Type B pancreatic cell (in vitro differentiated cells): ENCODE measurements around the gene WFDC10B. TPM values are rescaled to one million over a fixed set of nuclear protein-coding genes. Genes with fewer than 3 reads are reported as not detected.
A peak's percentile ranks its signal among the peaks of the same experiment; 100 is the strongest.
"Not testable (repeated sequence)": the region's sequence is repeated elsewhere in the genome, so short reads cannot be mapped to it uniquely, and the experiment has no call there.

Experiments used
- DNase-seq: peaks from one replicate; pipeline ENCODE4 v3.0.0; 2021; ENCODE audit warnings: mixed read lengths; ENCODE audit not compliant: unreplicated experiment; ENCODE audit errors: extremely low spot score
- H3K27ac Mint-ChIP-seq: 2 replicates; pipeline ENCODE4 v1.8.0; 2021; ENCODE audit warnings: mild to moderate bottlenecking, mixed read lengths
- H3K27me3 Mint-ChIP-seq: 2 replicates; pipeline ENCODE4 v1.8.0; 2021; ENCODE audit warnings: mixed read lengths
- H3K36me3 Mint-ChIP-seq: 2 replicates; pipeline ENCODE4 v1.8.0; 2021; ENCODE audit warnings: mixed read lengths
- H3K4me1 Mint-ChIP-seq: one replicate; pipeline ENCODE4 v1.8.0; 2021; ENCODE audit warnings: mixed read lengths; ENCODE audit not compliant: unreplicated experiment
- H3K4me3 Mint-ChIP-seq: 2 replicates; pipeline ENCODE4 v1.8.0; 2021; ENCODE audit warnings: mild to moderate bottlenecking, mixed read lengths
- H3K9me3 Mint-ChIP-seq: 2 replicates; pipeline ENCODE4 v1.8.0; 2021; ENCODE audit warnings: mixed read lengths
- CTCF ChIP-seq: fragments of 200-600 bp; sonication (generic); conservative IDR thresholded peaks from 2 replicates; pipeline ENCODE4 v1.5.0; 2021; ENCODE audit warnings: antibody characterized with exemption, mild to moderate bottlenecking
- total RNA-seq: library from RNA; stranded (reverse); gene quantifications from 2 replicates; pipeline ENCODE4 v1.2.1, GENCODE V29; 2021; ENCODE audit warnings: low replicate concordance

Gene WFDC10B
- total RNA-seq, 1 donor from 2014 or later, result not detected

GRCh38 chr20:45701873-45702272, 2.9 kb downstream of the WFDC10B start, which contains the start of gene WFDC13:
Gene WFDC13, plus strand, starts transcription at chr20:45702038. Its CDS starts 86 bp downstream, at chr20:45702124.
- Mint-ChIP-seq H3K36me3 (no peaks in the 10 kb centered on the region), H3K4me1 (no peaks in the 10 kb centered on the region), H3K27ac (peak within 1 kb of the TSS; percentile 23), H3K9me3 (no peaks in the 10 kb centered on the region), H3K27me3 (peaks cover 16% of the 10 kb centered on the region), H3K4me3 (no peak within 1 kb of the TSS)
- DNase-seq, result no peak
- no peak for TF ChIP-seq CTCF

- no peaks in the 10 kb centered on the region for H3K36me3 Mint-ChIP-seq
- H3K27ac Mint-ChIP-seq, result peak overlapping the region; percentile 23
- peaks cover 16% of the 10 kb centered on the region for H3K27me3 Mint-ChIP-seq
- no peak overlapping the region for H3K4me3 Mint-ChIP-seq
- H3K9me3 Mint-ChIP-seq, result no peaks in the 10 kb centered on the region
- no peak for DNase-seq
- no peaks in the 10 kb centered on the region for H3K4me1 Mint-ChIP-seq
- TF ChIP-seq CTCF, result no peak
These were observed 3.7 kb downstream of the WFDC10B start for GRCh38 chr20:45701104-45701503.

GRCh38 chr20:45695496-45695895, 9.3 kb downstream of the WFDC10B start:
- H3K4me3 Mint-ChIP-seq, result no peak overlapping the region
- no peaks in the 10 kb centered on the region for H3K36me3 Mint-ChIP-seq
- no peak for TF ChIP-seq CTCF
- H3K27me3 Mint-ChIP-seq, result peaks cover 5% of the 10 kb centered on the region
- H3K9me3 Mint-ChIP-seq, result no peaks in the 10 kb centered on the region
- no peak for DNase-seq
- H3K4me1 Mint-ChIP-seq, result no peaks in the 10 kb centered on the region
- no peak overlapping the region for H3K27ac Mint-ChIP-seq

GRCh38 chr20:45693346-45693745, 11.5 kb downstream of the WFDC10B start:
- not testable (repeated sequence) for H3K4me1 Mint-ChIP-seq, H3K4me3 Mint-ChIP-seq, H3K27me3 Mint-ChIP-seq, H3K9me3 Mint-ChIP-seq, DNase-seq, H3K27ac Mint-ChIP-seq, H3K36me3 Mint-ChIP-seq

GRCh38 chr20:45685896-45686295, 18.9 kb downstream of the WFDC10B start:
- Mint-ChIP-seq H3K36me3 (no peaks in the 10 kb centered on the region), H3K4me3 (no peak overlapping the region), H3K4me1 (no peaks in the 10 kb centered on the region), H3K9me3 (no peaks in the 10 kb centered on the region), H3K27me3 (peaks cover 27% of the 10 kb centered on the region), H3K27ac (no peak overlapping the region)
- DNase-seq, result no peak
- TF ChIP-seq CTCF, result peak; percentile 46

- TF ChIP-seq CTCF, result no peak
- H3K36me3 Mint-ChIP-seq, result no peaks in the 10 kb centered on the region
- no peaks in the 10 kb centered on the region for H3K9me3 Mint-ChIP-seq
- peaks cover 18% of the 10 kb centered on the region for H3K27me3 Mint-ChIP-seq
- no peaks in the 10 kb centered on the region for H3K4me1 Mint-ChIP-seq
- no peak for DNase-seq
- no peak overlapping the region for H3K4me3 Mint-ChIP-seq
- H3K27ac Mint-ChIP-seq, result no peak overlapping the region
These were observed 25.2 kb downstream of the WFDC10B start for GRCh38 chr20:45679650-45680049.
